Keratinocyte (primary cell): ENCODE data around the gene ATP6V1G3. TPM values are rescaled to one million over a fixed set of nuclear protein-coding genes. Genes with fewer than 3 reads are reported as not detected.
"Not testable (repeated sequence)": the region's sequence is repeated elsewhere in the genome, so short reads cannot be mapped to it uniquely, and the experiment has no call there.

ENCODE experiments used
- DNase-seq: peaks from one replicate; pipeline ENCODE4 v3.0.0-alpha.2; 2011; ENCODE audit warnings: low read depth, missing footprints, low spot score
- FAIRE-seq: peaks from 2 replicates; lab custom pipeline; 2011; peaks lifted over from hg19 to GRCh38; lab: Jason Lieb, UNC
- H2AFZ ChIP-seq: 2 replicates; pipeline ENCODE4 v1.6.0; 2012; ENCODE audit warnings: low read length, control low read depth, inconsistent platforms; ENCODE audit not compliant: control insufficient read depth
- H3K27ac ChIP-seq: 2 replicates; pipeline ENCODE4 v1.5.1; 2011; ENCODE audit warnings: low read length; ENCODE audit not compliant: control insufficient read depth, insufficient read depth
- H3K27me3 ChIP-seq: 3 replicates; pipeline ENCODE4 v1.6.0; 2011; ENCODE audit warnings: low read length; ENCODE audit not compliant: control insufficient read depth, insufficient read depth; ENCODE audit errors: extremely low read depth
- H3K36me3 ChIP-seq, 2 experiments: 2 replicates in 1 of 2; 3 replicates in 1 of 2; pipeline ENCODE4 v1.5.1; 2011; ENCODE audit warnings: low read length in 2 of 2, mild to moderate bottlenecking in 1 of 2; ENCODE audit not compliant: control insufficient read depth in 2 of 2, insufficient read depth in 2 of 2; ENCODE audit errors: extremely low read depth in 1 of 2
- H3K4me1 ChIP-seq: 3 replicates; pipeline ENCODE4 v1.5.1; 2011; ENCODE audit warnings: low read length; ENCODE audit not compliant: control insufficient read depth, insufficient read depth; ENCODE audit errors: extremely low read depth
- H3K4me2 ChIP-seq: 3 replicates; pipeline ENCODE4 v1.6.0; 2011; ENCODE audit warnings: low read depth, low read length; ENCODE audit not compliant: control insufficient read depth, insufficient read depth; ENCODE audit errors: extremely low read depth
- H3K4me3 ChIP-seq, 3 experiments: fragments of 200-600 bp in 1 of 3; sonication (generic) in 1 of 3; 2 replicates in 2 of 3; 3 replicates in 1 of 3; pipeline ENCODE4 v1.5.1; 2011 to 2016; ENCODE audit warnings: low read length in 3 of 3, mild to moderate bottlenecking in 3 of 3, control low read depth in 2 of 3, inconsistent platforms in 1 of 3, low read depth in 1 of 3, mixed read lengths in 1 of 3, mixed run types in 1 of 3, moderate library complexity in 1 of 3; ENCODE audit not compliant: control insufficient read depth in 2 of 3, insufficient read depth in 2 of 3; ENCODE audit errors: extremely low read depth in 1 of 3
- H3K79me2 ChIP-seq: 2 replicates; pipeline ENCODE4 v1.6.0; 2012; ENCODE audit warnings: low read length; ENCODE audit not compliant: control insufficient read depth, insufficient read depth
- H3K9ac ChIP-seq: 3 replicates; pipeline ENCODE4 v1.6.0; 2011; ENCODE audit warnings: low read length; ENCODE audit not compliant: control insufficient read depth, insufficient read depth; ENCODE audit errors: extremely low read depth
- H3K9me1 ChIP-seq: 3 replicates; pipeline ENCODE4 v1.6.0; 2011; ENCODE audit warnings: low read length; ENCODE audit not compliant: control insufficient read depth, insufficient read depth; ENCODE audit errors: extremely low read depth
- H3K9me3 ChIP-seq: 2 replicates; pipeline ENCODE4 v1.5.1; 2012; ENCODE audit warnings: low read depth, low read length; ENCODE audit not compliant: control insufficient read depth
- H4K20me1 ChIP-seq: 3 replicates; pipeline ENCODE4 v1.6.0; 2011; ENCODE audit warnings: low read length; ENCODE audit not compliant: control insufficient read depth, insufficient read depth; ENCODE audit errors: extremely low read depth
- CTCF ChIP-seq, 3 experiments: IDR thresholded peaks in 1 of 3; conservative IDR thresholded peaks in 1 of 3; optimal IDR thresholded peaks in 1 of 3; 2 replicates in 2 of 3; 3 replicates in 1 of 3; pipeline versions ENCODE3 to v1.5.1; 2011; ENCODE audit warnings: low read length in 3 of 3, mild to moderate bottlenecking in 3 of 3, moderate library complexity in 2 of 3, control low read depth in 1 of 3, inconsistent platforms in 1 of 3; ENCODE audit not compliant: insufficient read depth in 2 of 3; ENCODE audit errors: extremely low read depth in 1 of 3
- EZH2 ChIP-seq: IDR thresholded peaks from one replicate; pipeline ENCODE4 v1.6.1; 2012; ENCODE audit warnings: inconsistent platforms, mild to moderate bottlenecking, low read length, moderate library complexity
- dilution Hi-C: fragments of 300-500 bp; cut with MboI; formaldehyde crosslinking; loops from one replicate; pipeline ENCODE4 v1.7.0; 2020; ENCODE audit warnings: low sequenced_read_pairs; ENCODE audit not compliant: extremely low pct_ligation_motif_present
- polyA plus RNA-seq, 5 experiments: library from polyadenylated mRNA; depleted of rRNA in 3 of 5; stranded (reverse) in 3 of 5; stranded (forward) in 1 of 5; unstranded in 1 of 5; fragments of >200 nt; gene quantifications; 1 replicate in 1 of 5; 2 replicates in 3 of 5; 3 replicates in 1 of 5; pipeline versions ENCODE4 v1.2.1 to v1.2.3, GENCODE V29; 2011 to 2012; ENCODE audit warnings: missing spikeins in 2 of 5, low read depth in 1 of 5, low replicate concordance in 1 of 5

The ATP6V1G3 gene
- polyA plus RNA-seq, 1 donor (not counting 4 experiments of a cell fraction or from before 2014, with no cell fraction given), result not detected

DNA sequence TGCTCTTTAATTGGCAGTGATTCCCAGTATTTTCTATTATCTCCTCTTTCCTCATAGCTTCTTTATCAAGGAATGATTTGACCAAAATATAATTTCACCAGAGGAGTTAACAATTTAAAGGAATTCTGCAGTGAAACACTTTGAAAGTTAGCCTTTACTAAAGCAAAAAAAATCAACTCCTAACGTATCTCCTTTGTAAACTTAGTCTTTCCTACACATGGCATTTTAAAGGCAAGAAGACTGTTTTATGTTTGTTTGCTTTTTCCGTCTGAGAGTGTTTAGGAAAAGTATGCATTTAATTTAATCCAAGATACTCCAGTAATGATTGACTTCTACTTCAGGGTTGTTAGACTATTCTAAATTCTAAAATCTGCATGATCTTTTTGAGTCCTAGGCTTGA, 15.9 kb downstream of the ATP6V1G3 start:
- H2AFZ ChIP-seq, result no peak overlapping the region
- no peaks in the 10 kb centered on the region for H3K27me3 ChIP-seq
- H4K20me1 ChIP-seq, result no peaks in the 10 kb centered on the region
- H3K4me1 ChIP-seq, result peaks cover 3% of the 10 kb centered on the region
- no peaks in the 10 kb centered on the region for H3K79me2 ChIP-seq
- no peak overlapping the region for H3K9ac ChIP-seq
- H3K9me3 ChIP-seq, result no peaks in the 10 kb centered on the region
- H3K27ac ChIP-seq, result no peak overlapping the region
- H3K4me3 ChIP-seq, result no peak overlapping the region
- no peaks in the 10 kb centered on the region for H3K9me1 ChIP-seq
- no peak for TF ChIP-seq CTCF (optimal IDR thresholded peaks at IDR 0.05 in 1 of 3, IDR thresholded peaks at IDR 0.05 in 1 of 3, conservative IDR thresholded peaks at IDR 0.05 in 1 of 3; ENCODE audit: extremely low read depth in 1 of 3, insufficient read depth in 2 of 3, low read length in 3 of 3)
- no peak for TF ChIP-seq EZH2
- H3K36me3 ChIP-seq, result no peaks in the 10 kb centered on the region
- DNase-seq (no peak), FAIRE-seq (no peak)
- dilution Hi-C loops, result no loop called here
- H3K4me2 ChIP-seq, result no peak overlapping the region

GRCh38 chr1:198524127-198524526, 16.4 kb downstream of the ATP6V1G3 start:
- dilution Hi-C loops, H3K27ac ChIP-seq, H3K4me2 ChIP-seq, H3K4me3 ChIP-seq, DNase-seq, H3K79me2 ChIP-seq, H3K9ac ChIP-seq, H4K20me1 ChIP-seq, H2AFZ ChIP-seq, H3K9me1 ChIP-seq, H3K27me3 ChIP-seq, FAIRE-seq, H3K4me1 ChIP-seq, H3K9me3 ChIP-seq, H3K36me3 ChIP-seq: not testable (repeated sequence)

- TF ChIP-seq EZH2 (no peak), CTCF (optimal IDR thresholded peaks at IDR 0.05 in 1 of 3, IDR thresholded peaks at IDR 0.05 in 1 of 3, conservative IDR thresholded peaks at IDR 0.05 in 1 of 3; ENCODE audit: extremely low read depth in 1 of 3, insufficient read depth in 2 of 3, low read length in 3 of 3) (no peak)
- Histone ChIP-seq H3K4me1 (peaks cover 3% of the 10 kb centered on the region), H2AFZ (no peak overlapping the region), H3K27ac (no peak overlapping the region), H3K9me1 (no peaks in the 10 kb centered on the region), H4K20me1 (no peaks in the 10 kb centered on the region), H3K9me3 (no peaks in the 10 kb centered on the region), H3K27me3 (no peaks in the 10 kb centered on the region), H3K4me3 (no peak overlapping the region), H3K36me3 (no peaks in the 10 kb centered on the region), H3K9ac (no peak overlapping the region), H3K4me2 (no peak overlapping the region), H3K79me2 (no peaks in the 10 kb centered on the region)
- FAIRE-seq (no peak), DNase-seq (no peak)
- dilution Hi-C loops, result no loop called here
Measured at GRCh38 chr1:198523182-198523950, 17.1 kb downstream of the ATP6V1G3 start.
